CD4-positive, alpha-beta T cell treated with Interferon alpha-2 for 1 hour (primary cell): Measurements from ENCODE around the gene SMARCD1.
"Not testable (repeated sequence)": the region's sequence is repeated elsewhere in the genome, so short reads cannot be mapped to it uniquely, and the experiment has no call there.

Experiments
- DNase-seq, 2 donors: peaks; one replicate each; pipeline ENCODE4 v3.0.0-alpha.2; 2020 to 2022

Gene SMARCD1

GRCh38 chr12:50078281-50078680 lies 6.9 kb upstream of the SMARCD1 start:
- no peak for DNase-seq

- DNase-seq: no peak
Observed at GRCh38 chr12:50079771-50080170, 5.4 kb upstream of the SMARCD1 start.

- DNase-seq: no peak
Observed at GRCh38 chr12:50081096-50081808, 3.9 kb upstream of the SMARCD1 start.

GRCh38 chr12:50082644-50083043 lies 2.5 kb upstream of the SMARCD1 start:
- DNase-seq: no peak

GRCh38 chr12:50083301-50083700 lies 1.8 kb upstream of the SMARCD1 start:
- DNase-seq: no peak

GRCh38 chr12:50084409-50084774 lies 750 bp upstream of the SMARCD1 start:
- DNase-seq: not testable (repeated sequence)

GRCh38 chr12:50085615-50086072 lies 502 bp downstream of the SMARCD1 start:
- no peak for DNase-seq

- no peak for DNase-seq
Observed at GRCh38 chr12:50086148-50086547, 1.0 kb downstream of the SMARCD1 start.

- DNase-seq: no peak
Observed at GRCh38 chr12:50087151-50087550, 2.0 kb downstream of the SMARCD1 start.

- no peak for DNase-seq
Observed at GRCh38 chr12:50087995-50088394, 2.9 kb downstream of the SMARCD1 start.

GRCh38 chr12:50088577-50089335 lies 3.6 kb downstream of the SMARCD1 start:
- peak; percentile 52 to 75 for DNase-seq

GRCh38 chr12:50089730-50090129 lies 4.6 kb downstream of the SMARCD1 start:
- DNase-seq: no peak

- no peak for DNase-seq
Observed at GRCh38 chr12:50090391-50090790, 5.2 kb downstream of the SMARCD1 start.

GRCh38 chr12:50097952-50098351 lies 12.8 kb downstream of the SMARCD1 start:
- DNase-seq: no peak

GRCh38 chr12:50099302-50100008 lies 14.3 kb downstream of the SMARCD1 start:
- no peak for DNase-seq

GRCh38 chr12:50100561-50100960 lies 15.4 kb downstream of the SMARCD1 start:
- DNase-seq: no peak

- no peak for DNase-seq
Observed at GRCh38 chr12:50101663-50102062, 16.5 kb downstream of the SMARCD1 start.

GRCh38 chr12:50102131-50102531 lies 17.0 kb downstream of the SMARCD1 start:
- no peak for DNase-seq

GRCh38 chr12:50102646-50103309 lies 17.6 kb downstream of the SMARCD1 start:
- no peak for DNase-seq

- no peak for DNase-seq
Observed at GRCh38 chr12:50103351-50103750, 18.2 kb downstream of the SMARCD1 start.

GRCh38 chr12:50103767-50104321 lies 18.7 kb downstream of the SMARCD1 start, which contains the start of gene GPD1:
Gene GPD1 (plus strand): TSS chr12:50104008. CDS start chr12:50104051, 43 bp downstream.
- DNase-seq: no peak
